Activated T-helper 2 cell treated with anti-CD3 and anti-CD28 coated beads, Interferon-gamma antibody, Interleukin-2, Interleukin-4, amounts not matched to agents 10 μg/mL and 5 μg/mL and 100 μg/mL, durations not matched to agents 14 hours and 24 hours and 36 hours (primary cell): ENCODE data around the gene ZNF740. TPM values are rescaled to one million over a fixed set of nuclear protein-coding genes. Genes with fewer than 3 reads are reported as not detected.

Experiments used
- DNase-seq: peaks from one replicate; pipeline ENCODE4 v3.0.0; 2021; ENCODE audit warnings: low spot score
- H3K27ac Mint-ChIP-seq: one replicate; pipeline ENCODE4 v1.8.0; 2021; ENCODE audit warnings: mixed read lengths
- H3K27me3 Mint-ChIP-seq: one replicate; pipeline ENCODE4 v1.8.0; 2021; ENCODE audit warnings: low read depth, mixed read lengths
- H3K36me3 Mint-ChIP-seq: one replicate; pipeline ENCODE4 v1.8.0; 2021; ENCODE audit warnings: low read depth, mixed read lengths
- H3K4me1 Mint-ChIP-seq: one replicate; pipeline ENCODE4 v1.8.0; 2021; ENCODE audit warnings: low read depth, mixed read lengths
- H3K4me3 Mint-ChIP-seq: one replicate; pipeline ENCODE4 v1.8.0; 2021; ENCODE audit warnings: low read depth, mild to moderate bottlenecking, moderate library complexity, mixed read lengths
- H3K9me3 Mint-ChIP-seq: one replicate; pipeline ENCODE4 v1.8.0; 2021; ENCODE audit warnings: mixed read lengths
- intact Hi-C: fragments of 100-400 bp; cut with micrococcal nuclease; formaldehyde crosslinking; loops from one replicate; pipeline ENCODE4 v1.15.1; 2023
- total RNA-seq: library from RNA; stranded (reverse); gene quantifications from 2 replicates; pipeline ENCODE4 v1.2.3, GENCODE V29; 2022

The ZNF740 gene
- total RNA-seq, 1 donor from 2014 or later: 45.5 TPM

GRCh38 chr12:53221203-53222080 is 40.9 kb downstream of the ZNF740 start:
- peak; percentile 57 for DNase-seq
- peaks cover 17% of the 10 kb centered on the region for H3K36me3 Mint-ChIP-seq
- H3K9me3 Mint-ChIP-seq: no peaks in the 10 kb centered on the region
- intact Hi-C loops: loop anchor here (1.0 to 2.0 kb wide), 5 partner anchors 11 to 73 kb away; partner anchors contain the start of genes CSAD, PFDN5, RARG and ZNF740
- peaks cover 65% of the 10 kb centered on the region for H3K4me1 Mint-ChIP-seq
- peak overlapping the region; percentile 96 for H3K4me3 Mint-ChIP-seq
- peak overlapping the region; percentile 99 for H3K27ac Mint-ChIP-seq
- no peaks in the 10 kb centered on the region for H3K27me3 Mint-ChIP-seq

- intact Hi-C loops: loop anchor here (2.0 kb wide), 1 partner anchor 15 kb away; no protein-coding TSS in a partner anchor
- peaks cover 20% of the 10 kb centered on the region for H3K36me3 Mint-ChIP-seq
- peaks cover 61% of the 10 kb centered on the region for H3K4me1 Mint-ChIP-seq
- H3K27me3 Mint-ChIP-seq: no peaks in the 10 kb centered on the region
- no peak for DNase-seq
- H3K27ac Mint-ChIP-seq: peak overlapping the region; percentile 67
- H3K9me3 Mint-ChIP-seq: no peaks in the 10 kb centered on the region
- peak overlapping the region; percentile 64 for H3K4me3 Mint-ChIP-seq
These were observed 41.7 kb downstream of the ZNF740 start for GRCh38 chr12:53222170-53222721.

GRCh38 chr12:53222806-53223261 is 42.3 kb downstream of the ZNF740 start:
- peak overlapping the region; percentile 42 for H3K27ac Mint-ChIP-seq
- peaks cover 20% of the 10 kb centered on the region for H3K36me3 Mint-ChIP-seq
- DNase-seq: no peak
- no peaks in the 10 kb centered on the region for H3K9me3 Mint-ChIP-seq
- intact Hi-C loops: loop anchor here (2.0 kb wide), 1 partner anchor 14 kb away; no protein-coding TSS in a partner anchor
- no peaks in the 10 kb centered on the region for H3K27me3 Mint-ChIP-seq
- H3K4me3 Mint-ChIP-seq: peak overlapping the region; percentile 64
- peaks cover 55% of the 10 kb centered on the region for H3K4me1 Mint-ChIP-seq

- intact Hi-C loops: loop anchor here (2.0 kb wide), 1 partner anchor 13 kb away; no protein-coding TSS in a partner anchor
- peak overlapping the region; percentile 42 for H3K27ac Mint-ChIP-seq
- no peak for DNase-seq
These were observed 43.0 kb downstream of the ZNF740 start for GRCh38 chr12:53223389-53224060.

GRCh38 chr12:53224061-53224896 is 43.8 kb downstream of the ZNF740 start:
- Mint-ChIP-seq H3K27me3 (no peaks in the 10 kb centered on the region), H3K4me1 (peaks cover 48% of the 10 kb centered on the region), H3K4me3 (peak overlapping the region; percentile 43), H3K9me3 (no peaks in the 10 kb centered on the region), H3K36me3 (peaks cover 15% of the 10 kb centered on the region), H3K27ac (peak overlapping the region; percentile 47)
- intact Hi-C loops: no loop called here
- DNase-seq: no peak

More at GRCh38 chr12:53223389-53224060, 43.0 kb downstream of the ZNF740 start:
- Mint-ChIP-seq H3K4me3 (peak overlapping the region; percentile 64), H3K36me3 (peaks cover 20% of the 10 kb centered on the region), H3K27me3 (no peaks in the 10 kb centered on the region), H3K4me1 (peaks cover 51% of the 10 kb centered on the region), H3K9me3 (no peaks in the 10 kb centered on the region)

- peak overlapping the region; percentile 13 for H3K27ac Mint-ChIP-seq
- peak overlapping the region; percentile 17 for H3K4me3 Mint-ChIP-seq
- no peaks in the 10 kb centered on the region for H3K27me3 Mint-ChIP-seq
- H3K36me3 Mint-ChIP-seq: peaks cover 15% of the 10 kb centered on the region
- intact Hi-C loops: no loop called here
- peaks cover 45% of the 10 kb centered on the region for H3K4me1 Mint-ChIP-seq
- H3K9me3 Mint-ChIP-seq: no peaks in the 10 kb centered on the region
- DNase-seq: no peak
These were observed 44.5 kb downstream of the ZNF740 start for GRCh38 chr12:53224897-53225634.

- intact Hi-C loops: no loop called here
- H3K36me3 Mint-ChIP-seq: peaks cover 15% of the 10 kb centered on the region
- no peak overlapping the region for H3K27ac Mint-ChIP-seq
- DNase-seq: no peak
- no peaks in the 10 kb centered on the region for H3K27me3 Mint-ChIP-seq
- no peaks in the 10 kb centered on the region for H3K9me3 Mint-ChIP-seq
- peaks cover 44% of the 10 kb centered on the region for H3K4me1 Mint-ChIP-seq
- no peak overlapping the region for H3K4me3 Mint-ChIP-seq
These were observed 45.3 kb downstream of the ZNF740 start for GRCh38 chr12:53225635-53226424.

- no peak overlapping the region for H3K4me3 Mint-ChIP-seq
- DNase-seq: no peak
- no peaks in the 10 kb centered on the region for H3K27me3 Mint-ChIP-seq
- peak overlapping the region; percentile 28 for H3K27ac Mint-ChIP-seq
- intact Hi-C loops: no loop called here
- peaks cover 15% of the 10 kb centered on the region for H3K36me3 Mint-ChIP-seq
- H3K9me3 Mint-ChIP-seq: no peaks in the 10 kb centered on the region
- peaks cover 42% of the 10 kb centered on the region for H3K4me1 Mint-ChIP-seq
These were observed 46.3 kb downstream of the ZNF740 start for GRCh38 chr12:53226815-53227214.

GRCh38 chr12:53227341-53227740 is 46.8 kb downstream of the ZNF740 start:
- Mint-ChIP-seq H3K4me3 (no peak overlapping the region), H3K27ac (no peak overlapping the region), H3K9me3 (no peaks in the 10 kb centered on the region), H3K36me3 (peaks cover 15% of the 10 kb centered on the region), H3K27me3 (no peaks in the 10 kb centered on the region), H3K4me1 (peaks cover 38% of the 10 kb centered on the region)
- intact Hi-C loops: no loop called here
- no peak for DNase-seq

GRCh38 chr12:53227836-53228235 is 47.3 kb downstream of the ZNF740 start:
- H3K27me3 Mint-ChIP-seq: no peaks in the 10 kb centered on the region
- no peaks in the 10 kb centered on the region for H3K9me3 Mint-ChIP-seq
- H3K4me1 Mint-ChIP-seq: peaks cover 39% of the 10 kb centered on the region
- DNase-seq: no peak
- H3K27ac Mint-ChIP-seq: no peak overlapping the region
- no peak overlapping the region for H3K4me3 Mint-ChIP-seq
- intact Hi-C loops: no loop called here
- peaks cover 15% of the 10 kb centered on the region for H3K36me3 Mint-ChIP-seq

- Mint-ChIP-seq H3K36me3 (peaks cover 15% of the 10 kb centered on the region), H3K27me3 (no peaks in the 10 kb centered on the region), H3K27ac (no peak overlapping the region), H3K4me1 (peaks cover 34% of the 10 kb centered on the region), H3K4me3 (no peak overlapping the region), H3K9me3 (no peaks in the 10 kb centered on the region)
- DNase-seq: no peak
- intact Hi-C loops: no loop called here
These were observed 48.9 kb downstream of the ZNF740 start for GRCh38 chr12:53229454-53229853.
